Prostate gland (tissue), 2 donors: ENCODE results near the gene NEB. TPM values are rescaled to one million over a fixed set of nuclear protein-coding genes. Genes with fewer than 3 reads are reported as not detected.
"Not testable (repeated sequence)": the region's sequence is repeated elsewhere in the genome, so short reads cannot be mapped to it uniquely, and the experiment has no call there.

Experiments
- DNase-seq: peaks from one replicate; pipeline ENCODE4 v3.0.0-alpha.2; 2019; ENCODE audit warnings: low spot score
- H3K27ac ChIP-seq, 2 donors: fragments of 200-600 bp; sonication (generic); 2 replicates each; pipeline ENCODE4 v1.5.1; 2017 to 2019
- H3K27me3 ChIP-seq: fragments of 200-600 bp; sonication (generic); replicated peaks from 2 replicates; pipeline ENCODE4 v1.5.1; 2019; ENCODE audit not compliant: insufficient read depth
- H3K36me3 ChIP-seq, 2 donors: fragments of 200-600 bp; sonication (generic); 1 replicate in 1 of 2; 2 replicates in 1 of 2; pipeline versions ENCODE4 v1.5.1 to v1.8.1; 2017 to 2019
- H3K4me1 ChIP-seq: fragments of 200-600 bp; sonication (generic); replicated peaks from 2 replicates; pipeline ENCODE4 v1.5.1; 2019
- H3K4me3 ChIP-seq, 2 donors: fragments of 200-600 bp; sonication (generic); 2 replicates each; pipeline ENCODE4 v1.5.1; 2017 to 2019
- H3K9me3 ChIP-seq: fragments of 200-600 bp; sonication (generic); 2 replicates; pipeline ENCODE4 v1.5.1; 2017
- POLR2A ChIP-seq: fragments of 450-650 bp; IDR thresholded peaks from one replicate; pipeline ENCODE4 v1.6.1; 2016; ENCODE audit warnings: antibody characterized with exemption, mild to moderate bottlenecking
- POLR2AphosphoS5 ChIP-seq: sonication (generic); formaldehyde crosslinking; IDR thresholded peaks from one replicate; pipeline ENCODE4 v1.6.1; 2017; ENCODE audit warnings: antibody characterized with exemption
- WGBS: methylation state at CpG from one replicate; pipeline ENCODE4 v1.1.5; 2018; 5-methylcytosine and 5-hydroxymethylcytosine counted together
- intact Hi-C: fragments of 100-400 bp; cut with DNase I; formaldehyde crosslinking; loops from one replicate; pipeline ENCODE4 v1.14.2; 2022
- total RNA-seq, 2 donors: library from RNA; depleted of rRNA; stranded (reverse); fragments of >200 nt; gene quantifications; one replicate each; pipeline ENCODE4 v1.1.0, GENCODE V29; 2016
- TF ChIP-seq, protein P1 (sequence below), 4 experiments: fragments of 200-600 bp in 2 of 4; fragments of 450-650 bp in 2 of 4; sonication (generic) in 2 of 4; IDR thresholded peaks; 1 replicate in 3 of 4; 2 replicates in 1 of 4; pipeline ENCODE4 v1.5.1; 2016 to 2019; ENCODE audit warnings: antibody characterized with exemption in 4 of 4, mild to moderate bottlenecking in 2 of 4, moderate library complexity in 2 of 4

The NEB gene
- total RNA-seq, 2 donors from 2014 or later = 7.3 to 57.9 TPM

DNA sequence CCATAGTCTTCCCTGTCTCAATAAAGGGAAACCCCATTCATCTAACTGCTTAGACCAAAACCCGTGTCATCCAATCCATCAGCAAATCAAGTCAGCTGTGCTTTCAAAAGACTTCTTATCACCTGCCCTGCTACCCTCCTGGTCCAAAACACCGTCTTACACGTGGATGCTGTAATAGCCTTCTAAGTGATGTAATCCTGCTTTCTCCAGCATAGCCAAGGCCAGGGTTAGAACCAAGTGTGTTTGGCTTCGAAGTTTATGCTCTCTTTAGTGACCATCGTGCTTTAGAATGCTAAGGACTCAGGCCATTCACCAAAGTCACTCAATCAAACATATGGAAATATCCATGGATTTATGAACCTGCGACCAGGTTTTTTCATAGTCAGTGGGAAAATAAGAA lies 25.5 kb downstream of the NEB start:
- Histone ChIP-seq H3K4me3 (no peak overlapping the region), H3K4me1 (no peaks in the 10 kb centered on the region), H3K27ac (no peak overlapping the region), H3K36me3 (no peaks in the 10 kb centered on the region), H3K9me3 (no peaks in the 10 kb centered on the region), H3K27me3 (no peaks in the 10 kb centered on the region)
- whole genome bisulfite sequencing = 95% methylated on average over 6 of the region's 6 CpGs
- DNase-seq = no peak
- TF ChIP-seq, protein P1, sequence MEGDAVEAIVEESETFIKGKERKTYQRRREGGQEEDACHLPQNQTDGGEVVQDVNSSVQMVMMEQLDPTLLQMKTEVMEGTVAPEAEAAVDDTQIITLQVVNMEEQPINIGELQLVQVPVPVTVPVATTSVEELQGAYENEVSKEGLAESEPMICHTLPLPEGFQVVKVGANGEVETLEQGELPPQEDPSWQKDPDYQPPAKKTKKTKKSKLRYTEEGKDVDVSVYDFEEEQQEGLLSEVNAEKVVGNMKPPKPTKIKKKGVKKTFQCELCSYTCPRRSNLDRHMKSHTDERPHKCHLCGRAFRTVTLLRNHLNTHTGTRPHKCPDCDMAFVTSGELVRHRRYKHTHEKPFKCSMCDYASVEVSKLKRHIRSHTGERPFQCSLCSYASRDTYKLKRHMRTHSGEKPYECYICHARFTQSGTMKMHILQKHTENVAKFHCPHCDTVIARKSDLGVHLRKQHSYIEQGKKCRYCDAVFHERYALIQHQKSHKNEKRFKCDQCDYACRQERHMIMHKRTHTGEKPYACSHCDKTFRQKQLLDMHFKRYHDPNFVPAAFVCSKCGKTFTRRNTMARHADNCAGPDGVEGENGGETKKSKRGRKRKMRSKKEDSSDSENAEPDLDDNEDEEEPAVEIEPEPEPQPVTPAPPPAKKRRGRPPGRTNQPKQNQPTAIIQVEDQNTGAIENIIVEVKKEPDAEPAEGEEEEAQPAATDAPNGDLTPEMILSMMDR (IDR thresholded peaks at IDR 0.05) = no peak
- TF ChIP-seq POLR2AphosphoS5 (no peak), POLR2A (no peak)
- intact Hi-C loops = no loop called here

DNA sequence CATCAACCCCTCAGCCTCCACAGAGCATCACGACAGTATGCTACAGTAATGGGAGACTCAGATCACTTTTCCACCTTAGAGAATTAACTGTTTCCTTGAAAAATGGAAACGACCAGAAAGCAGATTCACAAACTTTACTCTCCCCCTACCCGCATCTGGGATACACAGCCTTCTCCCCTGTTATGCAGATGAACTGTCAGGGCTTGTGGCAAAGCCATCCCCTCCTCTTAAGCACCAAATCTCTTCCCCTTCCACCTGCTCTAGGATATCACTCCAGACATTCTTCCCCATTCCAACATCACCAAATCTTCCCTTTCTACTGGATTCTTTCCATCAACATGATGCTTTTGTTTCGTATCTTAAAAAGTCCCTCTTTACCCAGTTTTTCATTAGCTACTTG lies 26.4 kb downstream of the NEB start:
- H3K4me3 ChIP-seq = no peak overlapping the region
- no peak for DNase-seq
- intact Hi-C loops = no loop called here

DNA sequence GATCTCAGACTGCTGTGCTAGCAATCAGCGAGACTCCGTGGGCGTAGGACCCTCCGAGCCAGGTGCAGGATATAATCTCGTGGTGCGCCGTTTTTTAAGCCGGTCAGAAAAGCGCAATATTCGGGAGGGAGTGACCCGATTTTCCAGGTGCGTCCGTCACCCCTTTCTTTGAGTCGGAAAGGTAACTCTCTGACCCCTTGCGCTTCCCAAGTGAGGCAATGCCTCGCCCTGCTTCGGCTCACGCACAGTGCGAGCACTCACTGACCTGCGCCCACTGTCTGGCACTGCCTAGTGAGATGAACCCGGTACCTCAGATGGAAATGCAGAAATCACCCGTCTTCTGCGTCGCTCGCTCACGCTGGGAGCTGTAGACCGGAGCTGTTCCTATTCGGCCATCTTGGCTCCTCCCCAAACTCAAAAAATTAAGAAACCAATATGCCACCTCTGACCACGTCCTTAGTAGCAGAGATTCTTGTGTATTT lies 29.8 kb downstream of the NEB start:
- H3K36me3 ChIP-seq, H3K9me3 ChIP-seq, H3K27ac ChIP-seq, DNase-seq, H3K4me3 ChIP-seq, intact Hi-C loops, H3K4me1 ChIP-seq, H3K27me3 ChIP-seq: not testable (repeated sequence)
- 93% methylated on average over 25 of the region's 29 CpGs for WGBS

More for the DNA sequence above, 26.4 kb downstream of the NEB start:
- TF ChIP-seq, protein P1 (IDR thresholded peaks at IDR 0.05) = no peak
- no peak for TF ChIP-seq POLR2AphosphoS5
- TF ChIP-seq POLR2A = no peak
- Histone ChIP-seq H3K9me3 (no peaks in the 10 kb centered on the region), H3K27ac (no peak overlapping the region), H3K4me1 (no peaks in the 10 kb centered on the region), H3K27me3 (no peaks in the 10 kb centered on the region), H3K36me3 (no peaks in the 10 kb centered on the region)
- 57% methylated on average over 4 of the region's 4 CpGs for WGBS

DNA sequence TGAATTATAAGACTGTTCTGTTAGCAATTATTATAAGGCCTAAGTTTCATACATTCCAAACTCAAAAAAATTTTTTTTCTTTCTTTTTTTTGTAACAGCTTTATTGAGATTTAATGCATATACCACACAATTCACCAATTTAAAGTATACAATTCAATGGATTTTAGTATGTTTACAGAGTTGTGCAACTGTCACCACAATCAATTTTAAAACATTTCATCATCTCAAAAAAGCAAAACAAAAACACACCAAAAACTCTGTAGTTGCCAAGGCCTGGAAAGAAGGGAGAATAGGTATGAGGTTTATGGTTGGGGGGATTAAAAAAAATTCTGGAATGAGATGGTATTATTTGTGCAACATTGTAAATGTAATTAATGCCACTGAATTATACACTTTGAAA lies 36.1 kb downstream of the NEB start:
- H3K4me3 ChIP-seq, DNase-seq, H3K36me3 ChIP-seq, intact Hi-C loops, H3K27me3 ChIP-seq, H3K4me1 ChIP-seq, H3K9me3 ChIP-seq, H3K27ac ChIP-seq: not testable (repeated sequence)

DNA sequence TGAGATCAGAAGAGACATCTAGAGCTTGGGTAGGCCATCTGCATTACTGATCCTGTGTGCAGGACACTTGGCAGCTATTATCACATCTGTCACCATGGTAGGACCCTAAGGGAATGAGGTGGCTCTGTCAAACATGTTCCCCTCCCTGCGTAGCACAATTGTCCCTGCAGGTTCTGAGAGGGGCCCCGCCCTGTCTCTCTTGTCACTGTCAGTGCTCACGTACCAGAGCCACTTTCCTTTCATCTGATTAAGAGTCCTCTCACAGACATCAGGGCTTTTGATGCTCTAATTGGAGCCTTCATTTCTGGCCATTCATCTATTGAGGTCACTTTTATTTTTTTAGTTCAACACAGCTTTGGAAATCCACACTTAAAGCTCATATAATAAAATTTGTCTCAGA lies 38.5 kb downstream of the NEB start:
- no peak for DNase-seq
- Histone ChIP-seq H3K36me3 (no peaks in the 10 kb centered on the region), H3K4me1 (no peaks in the 10 kb centered on the region), H3K4me3 (no peak overlapping the region), H3K27ac (no peak overlapping the region), H3K9me3 (no peaks in the 10 kb centered on the region), H3K27me3 (no peaks in the 10 kb centered on the region)
- TF ChIP-seq POLR2AphosphoS5 (no peak), POLR2A (no peak)
- TF ChIP-seq, protein P1 (IDR thresholded peaks at IDR 0.05) = no peak
- WGBS = 81% methylated on average over 3 of the region's 3 CpGs
- intact Hi-C loops = no loop called here

DNA sequence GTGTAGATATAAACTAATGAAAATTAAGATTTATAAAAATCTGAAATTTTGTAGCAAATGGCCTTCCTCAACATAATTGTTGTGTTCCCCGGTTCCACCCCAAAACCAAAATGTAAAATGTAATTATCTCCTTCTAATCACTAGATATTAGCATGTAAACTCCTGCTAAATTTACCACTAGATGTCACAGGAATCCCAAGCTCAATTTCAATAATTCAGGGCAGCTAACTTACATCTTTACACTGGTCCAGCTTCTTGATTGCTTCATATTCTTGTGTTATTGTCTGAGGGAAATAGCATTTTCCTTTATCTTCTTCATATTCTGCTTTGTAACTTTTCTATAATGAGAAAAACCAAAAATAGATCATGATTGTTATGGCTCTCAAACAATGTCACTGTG lies 42.6 kb downstream of the NEB start:
- WGBS = 94% methylated on average over 1 of the region's 1 CpG
- TF ChIP-seq POLR2AphosphoS5 (no peak), POLR2A (no peak)
- TF ChIP-seq, protein P1 (IDR thresholded peaks at IDR 0.05) = no peak

More for the DNA sequence above, 42.6 kb downstream of the NEB start:
- no peaks in the 10 kb centered on the region for H3K27me3 ChIP-seq
- no peak overlapping the region for H3K4me3 ChIP-seq
- no peak overlapping the region for H3K27ac ChIP-seq
- DNase-seq = no peak
- H3K9me3 ChIP-seq = no peaks in the 10 kb centered on the region
- intact Hi-C loops = no loop called here
- no peaks in the 10 kb centered on the region for H3K4me1 ChIP-seq
- no peaks in the 10 kb centered on the region for H3K36me3 ChIP-seq
